ENCODE data around the gene SCN3B. TPM values are rescaled to one million over a fixed set of nuclear protein-coding genes. Genes with fewer than 3 reads are reported as not detected.

Gene SCN3B
- total and polyA plus RNA-seq, 9 of the 15 experiments (the other 6 are each of a cell fraction or from before 2014, with no cell fraction given) = 0.01 to 0.15 (median 0.04) TPM; not detected in 6

- TF ChIP-seq BCL6 (CRISPR knock-in tag; IDR thresholded peaks at IDR 0.05) (no peak), CTCF (IDR thresholded peaks at IDR 0.05 in 2 of 3, conservative IDR thresholded peaks at IDR 0.05 in 1 of 3; ENCODE audit: insufficient read depth in 2 of 3, low read depth in 1 of 3, low read length in 3 of 3) (no peak), ZNF212 (CRISPR knock-in tag; IDR thresholded peaks at IDR 0.05) (no peak)
These were observed 14.4 kb downstream of the SCN3B start (continued) for GRCh38 chr11:123640029-123640428.

- POLR2A ChIA-PET = no interaction called here
- TF ChIP-seq ARID3B (CRISPR knock-in tag; IDR thresholded peaks at IDR 0.05; ENCODE audit: borderline replicate concordance) (no peak), ZNF143 (CRISPR knock-in tag; IDR thresholded peaks at IDR 0.05) (no peak), ARHGAP35 (IDR thresholded peaks at IDR 0.05; ENCODE audit: partially characterized antibody) (no peak), HLTF (IDR thresholded peaks at IDR 0.05) (no peak), ZNF197 (CRISPR knock-in tag; IDR thresholded peaks at IDR 0.05; ENCODE audit: low read depth) (no peak), TRIM28 (IDR thresholded peaks at IDR 0.05) (no peak), ERF (CRISPR knock-in tag; IDR thresholded peaks at IDR 0.05) (no peak), CHD2 (IDR thresholded peaks at IDR 0.05; ENCODE audit: low read depth, low read length) (no peak), ZBTB17 (CRISPR knock-in tag; IDR thresholded peaks at IDR 0.05) (no peak), CREB3 (tag; conservative IDR thresholded peaks at IDR 0.05; ENCODE audit: low read depth) (no peak), THRAP3 (IDR thresholded peaks at IDR 0.05; ENCODE audit: borderline replicate concordance) (no peak), ZNF24 (IDR thresholded peaks at IDR 0.05) (no peak), TBP (optimal IDR thresholded peaks at IDR 0.05; ENCODE audit: low read depth, low read length) (no peak), MNT (conservative IDR thresholded peaks at IDR 0.05) (no peak), PTTG1 (tag; IDR thresholded peaks at IDR 0.05; ENCODE audit: low read depth) (no peak)
These were observed 24.3 kb downstream of the SCN3B start for GRCh38 chr11:123630126-123630608.

More at GRCh38 chr11:123630126-123630608, 24.3 kb downstream of the SCN3B start:
- no peak overlapping the region for H3K27ac ChIP-seq (ENCODE audit: extremely low read depth, low read depth, low read length)
- no peaks in the 10 kb centered on the region for H3K9me1 ChIP-seq (ENCODE audit: control insufficient read depth, insufficient read depth, low read length)
- ATAC-seq (no peak), FAIRE-seq (no peak), DNase-seq (ENCODE audit: extremely low read depth in 1 of 4, low spot score in 3 of 4) (no peak)
- H3K4me2 ChIP-seq (ENCODE audit: insufficient read depth, low read length) = no peak overlapping the region
- CTCF ChIA-PET (ENCODE audit: low intra/inter-chr PET ratio) = no interaction called here
- peaks cover 0 to 20% of the 10 kb centered on the region in 2 experiments; a peak in 3 of 5 replicates for H3K27me3 ChIP-seq (ENCODE audit: control insufficient read depth in 2 of 2, insufficient read depth in 2 of 2, low read length in 2 of 2)
- H3K9me3 ChIP-seq (replicated peaks; ENCODE audit: control insufficient read depth, insufficient read depth, low read depth, low read length) = no peaks in the 10 kb centered on the region
- intact Hi-C loops (cut with micrococcal nuclease) (no loop called here), in situ Hi-C loops (cut with MboI) (no loop called here)
- BruUV-seq (replicated peaks) = no TSS peak
- no peaks in the 10 kb centered on the region; the same call in 1 of the 2 replicates for H4K20me1 ChIP-seq (replicated peaks; ENCODE audit: control insufficient read depth, insufficient read depth, low read length)
- no peaks in the 10 kb centered on the region for H3K36me3 ChIP-seq (ENCODE audit: control insufficient read depth, insufficient read depth, low read length)
- H3K79me2 ChIP-seq (ENCODE audit: control insufficient read depth, insufficient read depth, low read length) = no peaks in the 10 kb centered on the region
- WGBS (ENCODE audit: insufficient coverage, low coverage, missing lambda C conversion rate) = 0% methylated on average over 3 of the region's 3 CpGs
- H3K4me1 ChIP-seq (replicated peaks in 1 of 2; ENCODE audit: control insufficient read depth in 2 of 2, insufficient read depth in 2 of 2, low read length in 2 of 2) = no peaks in the 10 kb centered on the region
- H2AFZ ChIP-seq (ENCODE audit: low read depth, low read length) = no peak overlapping the region
- H3K9ac ChIP-seq (ENCODE audit: insufficient read depth in 1 of 2, low read depth in 2 of 2, low read length in 2 of 2) = no peak overlapping the region
- H3K4me3 ChIP-seq = no peak overlapping the region
